ENCODE data around the gene S100PBP.

GRCh38 chr1:32906654-32907053 is 89.2 kb downstream of the S100PBP start:
- TF ChIP-seq, protein P1, sequence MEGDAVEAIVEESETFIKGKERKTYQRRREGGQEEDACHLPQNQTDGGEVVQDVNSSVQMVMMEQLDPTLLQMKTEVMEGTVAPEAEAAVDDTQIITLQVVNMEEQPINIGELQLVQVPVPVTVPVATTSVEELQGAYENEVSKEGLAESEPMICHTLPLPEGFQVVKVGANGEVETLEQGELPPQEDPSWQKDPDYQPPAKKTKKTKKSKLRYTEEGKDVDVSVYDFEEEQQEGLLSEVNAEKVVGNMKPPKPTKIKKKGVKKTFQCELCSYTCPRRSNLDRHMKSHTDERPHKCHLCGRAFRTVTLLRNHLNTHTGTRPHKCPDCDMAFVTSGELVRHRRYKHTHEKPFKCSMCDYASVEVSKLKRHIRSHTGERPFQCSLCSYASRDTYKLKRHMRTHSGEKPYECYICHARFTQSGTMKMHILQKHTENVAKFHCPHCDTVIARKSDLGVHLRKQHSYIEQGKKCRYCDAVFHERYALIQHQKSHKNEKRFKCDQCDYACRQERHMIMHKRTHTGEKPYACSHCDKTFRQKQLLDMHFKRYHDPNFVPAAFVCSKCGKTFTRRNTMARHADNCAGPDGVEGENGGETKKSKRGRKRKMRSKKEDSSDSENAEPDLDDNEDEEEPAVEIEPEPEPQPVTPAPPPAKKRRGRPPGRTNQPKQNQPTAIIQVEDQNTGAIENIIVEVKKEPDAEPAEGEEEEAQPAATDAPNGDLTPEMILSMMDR (conservative IDR thresholded peaks at IDR 0.05; ENCODE audit: low read depth, low read length), result no peak
- TF ChIP-seq EZH2 (IDR thresholded peaks at IDR 0.05; ENCODE audit: borderline replicate concordance, low read depth, low read length, poor library complexity, severe bottlenecking), result no peak
